ENCODE results near the gene EHF. TPM values are rescaled to one million over a fixed set of nuclear protein-coding genes. Genes with fewer than 3 reads are reported as not detected.

The EHF gene
- total and polyA plus RNA-seq, 9 of the 15 experiments (the other 6 are each of a cell fraction or from before 2014, with no cell fraction given) = 0.04 to 0.54 (median 0.37) TPM

DNA sequence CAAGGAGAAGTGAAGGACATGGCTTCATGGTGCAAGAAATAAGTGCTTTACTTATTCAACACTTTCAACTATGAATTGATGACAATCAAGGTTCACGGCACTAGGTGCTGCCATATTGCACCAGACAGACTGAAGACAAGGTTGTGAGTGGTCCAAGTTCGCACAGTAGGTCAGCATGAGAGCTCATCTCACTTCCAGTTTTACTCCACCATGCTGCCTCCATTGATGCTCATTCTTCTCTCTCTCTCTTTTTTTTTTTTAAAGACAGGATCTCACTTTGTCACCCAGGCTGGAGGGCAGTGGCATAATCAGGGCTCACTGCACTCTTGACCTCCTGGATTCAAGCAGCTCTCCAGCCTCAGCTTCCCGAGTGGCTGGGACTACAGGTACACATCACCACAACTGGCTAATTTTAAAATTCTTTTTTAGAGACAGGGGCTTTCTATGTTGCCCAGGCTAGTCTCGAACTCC lies 47.7 kb downstream of the EHF start:
- POLR2A ChIA-PET = no interaction called here
- no peaks in the 10 kb centered on the region for H3K36me3 ChIP-seq (ENCODE audit: control insufficient read depth, insufficient read depth, low read length)
- WGBS (ENCODE audit: insufficient coverage, low coverage, missing lambda C conversion rate) = 51% methylated on average over 4 of the region's 4 CpGs
- H3K9ac ChIP-seq (ENCODE audit: insufficient read depth in 1 of 2, low read depth in 2 of 2, low read length in 2 of 2) = no peak overlapping the region
- H3K9me3 ChIP-seq (replicated peaks; ENCODE audit: control insufficient read depth, insufficient read depth, low read depth, low read length) = no peaks in the 10 kb centered on the region
- H3K27ac ChIP-seq (ENCODE audit: extremely low read depth, low read depth, low read length) = no peak overlapping the region
- TF ChIP-seq COPS2 (conservative IDR thresholded peaks at IDR 0.05) = no peak
- TF ChIP-seq ZKSCAN1 (IDR thresholded peaks at IDR 0.05; ENCODE audit: low read depth, low read length) = 0 out of 2 replicates have a peak, but pooled peaks have one; percentile 18
- no peak for TF ChIP-seq CREB3 (tag; conservative IDR thresholded peaks at IDR 0.05; ENCODE audit: low read depth)
- H3K79me2 ChIP-seq (ENCODE audit: control insufficient read depth, insufficient read depth, low read length) = no peaks in the 10 kb centered on the region
- no peaks in the 10 kb centered on the region for H3K9me1 ChIP-seq (ENCODE audit: control insufficient read depth, insufficient read depth, low read length)
- H3K27me3 ChIP-seq (ENCODE audit: control insufficient read depth in 2 of 2, insufficient read depth in 2 of 2, low read length in 2 of 2) = no peaks in the 10 kb centered on the region
- H4K20me1 ChIP-seq (replicated peaks; ENCODE audit: control insufficient read depth, insufficient read depth, low read length) = no peaks in the 10 kb centered on the region
- CTCF ChIA-PET (ENCODE audit: low intra/inter-chr PET ratio) = no interaction called here
- DNase-seq (ENCODE audit: extremely low read depth in 1 of 4, low spot score in 3 of 4) = no peak
- H3K4me3 ChIP-seq = no peak overlapping the region
- BruUV-seq (replicated peaks) = no TSS peak
- FAIRE-seq = no peak
- no peak overlapping the region for H3K4me2 ChIP-seq (ENCODE audit: insufficient read depth, low read length)
- H3K4me1 ChIP-seq (replicated peaks in 1 of 2; ENCODE audit: control insufficient read depth in 2 of 2, insufficient read depth in 2 of 2, low read length in 2 of 2) = peaks cover 0 to 5% of the 10 kb centered on the region in 2 experiments; a peak in 1 of 5 replicates
- intact Hi-C loops (cut with micrococcal nuclease) (loop anchor here (2.0 kb wide), 1 partner anchor 42 kb away; no protein-coding TSS in a partner anchor), in situ Hi-C loops (cut with MboI) (no loop called here)
- no peak for ATAC-seq
- H2AFZ ChIP-seq (ENCODE audit: low read depth, low read length) = no peak overlapping the region

GRCh38 chr11:34669458-34669857 lies 48.6 kb downstream of the EHF start:
- Histone ChIP-seq H4K20me1 (replicated peaks; ENCODE audit: control insufficient read depth, insufficient read depth, low read length) (no peaks in the 10 kb centered on the region), H3K27ac (ENCODE audit: extremely low read depth, low read depth, low read length) (no peak overlapping the region), H3K27me3 (ENCODE audit: control insufficient read depth in 2 of 2, insufficient read depth in 2 of 2, low read length in 2 of 2) (no peaks in the 10 kb centered on the region), H3K9ac (ENCODE audit: insufficient read depth in 1 of 2, low read depth in 2 of 2, low read length in 2 of 2) (no peak overlapping the region), H3K4me3 (no peak overlapping the region), H2AFZ (ENCODE audit: low read depth, low read length) (no peak overlapping the region), H3K9me3 (replicated peaks; ENCODE audit: control insufficient read depth, insufficient read depth, low read depth, low read length) (no peaks in the 10 kb centered on the region), H3K4me1 (replicated peaks in 1 of 2; ENCODE audit: control insufficient read depth in 2 of 2, insufficient read depth in 2 of 2, low read length in 2 of 2) (peaks cover 0 to 5% of the 10 kb centered on the region in 2 experiments; a peak in 1 of 5 replicates), H3K4me2 (ENCODE audit: insufficient read depth, low read length) (no peak overlapping the region), H3K9me1 (ENCODE audit: control insufficient read depth, insufficient read depth, low read length) (no peaks in the 10 kb centered on the region), H3K79me2 (ENCODE audit: control insufficient read depth, insufficient read depth, low read length) (no peaks in the 10 kb centered on the region), H3K36me3 (ENCODE audit: control insufficient read depth, insufficient read depth, low read length) (no peaks in the 10 kb centered on the region)
- intact Hi-C loops (cut with micrococcal nuclease) = loop anchor here (2.0 kb wide), 1 partner anchor 43 kb away; no protein-coding TSS in a partner anchor
- no TSS peak for BruUV-seq (replicated peaks)
- no peak for FAIRE-seq
- ChIA-PET POLR2A (interaction anchor here (1.0 kb wide), 1 partner anchor 11 kb away, joined by 4 read pairs; no protein-coding TSS in a partner anchor), CTCF (ENCODE audit: low intra/inter-chr PET ratio) (interaction anchor here (0.6 kb wide), 1 partner anchor 399 kb away, joined by 3 read pairs; no protein-coding TSS in a partner anchor)
- no peak for DNase-seq (ENCODE audit: extremely low read depth in 1 of 4, low spot score in 3 of 4)
- in situ Hi-C loops (cut with MboI) = no loop called here
- no peak for ATAC-seq
- 40% methylated on average over 3 of the region's 3 CpGs for WGBS (ENCODE audit: insufficient coverage, low coverage, missing lambda C conversion rate)
- TF ChIP-seq SRSF1 (IDR thresholded peaks at IDR 0.05; ENCODE audit: low read depth, low read length) = no peak
- no peak for TF ChIP-seq ZNF668 (CRISPR knock-in tag; IDR thresholded peaks at IDR 0.05)
- TF ChIP-seq SFPQ (IDR thresholded peaks at IDR 0.05; ENCODE audit: low read depth, low read length) = no peak
- TF ChIP-seq NR2C1 (IDR thresholded peaks at IDR 0.05) = no peak
- peak; percentile 42 for TF ChIP-seq NR2C1 (tag; IDR thresholded peaks at IDR 0.05)

Measured in K562 (cell line).